ENCODE data around the gene GBGT1. TPM values are rescaled to one million over a fixed set of nuclear protein-coding genes. Genes with fewer than 3 reads are reported as not detected.

GBGT1 gene
- total and polyA plus RNA-seq, 5 donors from 2014 or later, result 0.67 to 1.6 (median 1.5) TPM; not detected in 2

DNA sequence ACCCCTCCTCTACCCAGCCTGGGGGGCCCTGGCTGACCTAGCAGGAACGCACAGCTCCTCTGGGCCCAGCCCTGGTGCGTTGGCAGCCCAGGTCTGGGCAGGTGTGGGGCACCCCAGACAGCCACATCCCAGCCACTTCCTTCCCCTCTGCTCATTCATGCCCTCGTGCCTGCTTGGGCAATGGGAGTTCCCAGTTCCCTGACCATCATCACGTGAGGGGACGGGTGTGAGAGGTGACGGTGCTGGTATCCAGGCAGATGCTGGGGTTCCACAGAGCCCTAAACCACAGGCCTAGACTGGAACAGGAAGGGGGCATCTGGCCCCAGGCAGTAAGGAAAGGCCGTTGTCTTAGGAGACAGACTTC is 51.1 kb downstream of the GBGT1 start:
- Mint-ChIP-seq H3K4me3 (peak overlapping the region in 2 of 4 donors; percentile 15 to 16), H3K9me3 (no peaks in the 10 kb centered on the region), H3K36me3 (peaks cover 7% of the 10 kb centered on the region), H3K4me1 (peaks cover 0 to 53% (median 10%) of the 10 kb centered on the region in 4 donors), H3K27ac (peak overlapping the region in 2 of 3 donors; percentile 76 to 84), H3K27me3 (no peaks in the 10 kb centered on the region)
- H3K27ac ChIP-seq (ENCODE audit: insufficient read depth, low read length, poor library complexity, severe bottlenecking), result peak overlapping the region; percentile 14
- no peaks in the 10 kb centered on the region for H3K9me3 ChIP-seq (ENCODE audit: control insufficient read depth in 2 of 2, low read length in 2 of 2)
- H3K4me1 ChIP-seq (ENCODE audit: control insufficient read depth, insufficient read depth, low read length, poor library complexity, severe bottlenecking), result peaks cover 55% of the 10 kb centered on the region
- H3K4me3 ChIP-seq (ENCODE audit: low read depth, low read length), result no peak overlapping the region
- ATAC-seq (ENCODE audit: low read depth in 2 of 2) (peak; percentile 9 to 33), DNase-seq (peak in 2 of 3 donors; percentile 39 to 40)
- peaks cover 43% of the 10 kb centered on the region for H3K36me3 ChIP-seq (ENCODE audit: control insufficient read depth, insufficient read depth, low read length)
- H3K27me3 ChIP-seq (ENCODE audit: control insufficient read depth, insufficient read depth, low read length), result no peaks in the 10 kb centered on the region

DNA sequence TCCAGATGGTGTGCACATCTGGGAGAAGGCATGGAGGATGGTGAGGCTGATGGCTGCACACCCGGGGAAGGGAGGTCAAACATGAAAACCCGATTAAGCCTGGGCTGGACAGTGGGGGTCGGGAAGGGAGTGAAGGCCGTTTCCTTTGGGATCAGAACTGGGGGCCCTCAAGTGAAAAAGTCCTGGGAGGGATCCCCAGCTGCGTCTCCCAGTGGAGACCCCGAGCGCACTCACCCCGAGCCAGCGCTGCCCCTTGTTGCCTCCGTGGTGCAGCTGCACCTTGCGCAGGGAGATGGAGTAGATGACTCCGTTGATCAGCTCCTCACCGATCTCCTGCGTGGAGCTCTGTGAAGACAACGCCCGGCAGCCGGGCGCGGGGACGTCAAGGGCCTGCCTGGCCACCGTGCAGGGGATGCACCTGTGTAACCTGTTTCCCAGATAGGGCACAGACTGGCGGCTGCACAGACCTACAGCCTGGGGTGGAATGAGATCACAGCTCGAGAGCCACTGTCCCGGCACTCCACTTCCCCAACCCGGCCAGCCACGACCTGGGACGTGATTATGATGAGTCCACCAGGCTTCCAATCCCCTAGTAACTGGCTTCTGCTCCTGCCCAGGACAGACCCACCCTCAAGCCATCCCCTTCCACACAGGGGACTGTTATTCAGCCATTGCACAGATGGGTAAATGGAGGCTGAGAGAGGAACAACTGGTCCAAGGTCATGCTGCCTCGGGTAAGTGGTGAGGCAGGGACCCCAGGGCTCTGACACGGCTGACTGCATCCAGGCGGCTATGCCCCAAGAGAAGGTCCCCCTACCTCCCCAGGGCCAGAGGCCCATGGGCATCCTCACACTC is 51.7 kb downstream of the GBGT1 start:
- Histone ChIP-seq H3K4me3 (ENCODE audit: low read depth, low read length) (no peak overlapping the region), H3K9me3 (ENCODE audit: control insufficient read depth in 2 of 2, low read length in 2 of 2) (no peaks in the 10 kb centered on the region), H3K27me3 (ENCODE audit: control insufficient read depth, insufficient read depth, low read length) (no peaks in the 10 kb centered on the region), H3K27ac (ENCODE audit: insufficient read depth, low read length, poor library complexity, severe bottlenecking) (peak overlapping the region; percentile 14), H3K36me3 (ENCODE audit: control insufficient read depth, insufficient read depth, low read length) (peaks cover 50% of the 10 kb centered on the region), H3K4me1 (ENCODE audit: control insufficient read depth, insufficient read depth, low read length, poor library complexity, severe bottlenecking) (peaks cover 48% of the 10 kb centered on the region)
- H3K36me3 Mint-ChIP-seq, result peaks cover 7% of the 10 kb centered on the region
- ATAC-seq (ENCODE audit: low read depth in 2 of 2) (no peak), DNase-seq (no peak)
- peak overlapping the region in 2 of 3 donors; percentile 76 to 84 for H3K27ac Mint-ChIP-seq
- no peaks in the 10 kb centered on the region for H3K27me3 Mint-ChIP-seq
- no peak overlapping the region for H3K4me3 Mint-ChIP-seq
- H3K4me1 Mint-ChIP-seq, result peaks cover 0 to 47% (median 9%) of the 10 kb centered on the region in 4 donors
- no peaks in the 10 kb centered on the region for H3K9me3 Mint-ChIP-seq

DNA sequence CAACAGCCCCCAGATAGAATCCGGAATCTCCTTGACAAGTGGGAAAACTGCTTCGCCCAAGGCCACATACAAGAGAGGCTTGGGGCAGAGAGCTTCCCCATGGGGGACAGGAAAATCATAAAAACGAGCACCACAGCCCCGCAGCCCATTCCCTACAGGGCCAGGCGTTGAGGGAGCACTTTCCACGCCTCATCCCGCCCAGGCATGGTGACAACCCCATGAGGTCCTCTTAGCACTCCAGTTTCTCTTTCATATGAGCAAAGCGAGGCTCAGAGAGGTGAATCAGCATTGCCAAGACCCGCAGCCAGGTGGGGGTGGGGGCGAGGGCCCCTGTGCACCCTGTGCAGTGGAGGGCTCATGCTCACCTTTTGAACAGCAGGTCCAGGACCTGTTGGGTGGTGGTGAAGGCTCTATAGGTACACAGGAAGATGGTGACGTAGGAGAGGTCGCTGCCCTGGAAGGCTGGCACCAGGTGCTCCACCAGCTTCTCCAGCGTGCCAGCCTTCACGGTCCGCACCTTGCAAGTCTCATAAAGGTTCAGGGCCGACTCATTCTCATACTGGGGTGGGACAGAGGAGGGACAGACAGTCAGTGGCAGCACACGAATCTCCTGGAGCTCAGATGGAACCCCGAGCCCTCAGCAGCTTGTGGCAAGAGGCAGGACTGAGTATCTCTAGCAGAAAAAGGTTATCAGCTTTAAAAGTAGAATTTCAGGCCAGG is 53.6 kb downstream of the GBGT1 start:
- Histone ChIP-seq H3K27me3 (ENCODE audit: control insufficient read depth, insufficient read depth, low read length) (no peaks in the 10 kb centered on the region), H3K9me3 (ENCODE audit: control insufficient read depth in 2 of 2, low read length in 2 of 2) (no peaks in the 10 kb centered on the region), H3K4me3 (ENCODE audit: low read depth, low read length) (no peak overlapping the region), H3K27ac (ENCODE audit: insufficient read depth, low read length, poor library complexity, severe bottlenecking) (no peak overlapping the region), H3K36me3 (ENCODE audit: control insufficient read depth, insufficient read depth, low read length) (peaks cover 67% of the 10 kb centered on the region), H3K4me1 (ENCODE audit: control insufficient read depth, insufficient read depth, low read length, poor library complexity, severe bottlenecking) (peaks cover 29% of the 10 kb centered on the region)
- no peak overlapping the region for H3K4me3 Mint-ChIP-seq
- DNase-seq (no peak), ATAC-seq (ENCODE audit: low read depth in 2 of 2) (no peak)
- no peaks in the 10 kb centered on the region for H3K9me3 Mint-ChIP-seq
- no peaks in the 10 kb centered on the region for H3K27me3 Mint-ChIP-seq
- H3K36me3 Mint-ChIP-seq, result peaks cover 12% of the 10 kb centered on the region
- no peak overlapping the region for H3K27ac Mint-ChIP-seq
- peaks cover 0 to 32% (median 4%) of the 10 kb centered on the region in 4 donors for H3K4me1 Mint-ChIP-seq

DNA sequence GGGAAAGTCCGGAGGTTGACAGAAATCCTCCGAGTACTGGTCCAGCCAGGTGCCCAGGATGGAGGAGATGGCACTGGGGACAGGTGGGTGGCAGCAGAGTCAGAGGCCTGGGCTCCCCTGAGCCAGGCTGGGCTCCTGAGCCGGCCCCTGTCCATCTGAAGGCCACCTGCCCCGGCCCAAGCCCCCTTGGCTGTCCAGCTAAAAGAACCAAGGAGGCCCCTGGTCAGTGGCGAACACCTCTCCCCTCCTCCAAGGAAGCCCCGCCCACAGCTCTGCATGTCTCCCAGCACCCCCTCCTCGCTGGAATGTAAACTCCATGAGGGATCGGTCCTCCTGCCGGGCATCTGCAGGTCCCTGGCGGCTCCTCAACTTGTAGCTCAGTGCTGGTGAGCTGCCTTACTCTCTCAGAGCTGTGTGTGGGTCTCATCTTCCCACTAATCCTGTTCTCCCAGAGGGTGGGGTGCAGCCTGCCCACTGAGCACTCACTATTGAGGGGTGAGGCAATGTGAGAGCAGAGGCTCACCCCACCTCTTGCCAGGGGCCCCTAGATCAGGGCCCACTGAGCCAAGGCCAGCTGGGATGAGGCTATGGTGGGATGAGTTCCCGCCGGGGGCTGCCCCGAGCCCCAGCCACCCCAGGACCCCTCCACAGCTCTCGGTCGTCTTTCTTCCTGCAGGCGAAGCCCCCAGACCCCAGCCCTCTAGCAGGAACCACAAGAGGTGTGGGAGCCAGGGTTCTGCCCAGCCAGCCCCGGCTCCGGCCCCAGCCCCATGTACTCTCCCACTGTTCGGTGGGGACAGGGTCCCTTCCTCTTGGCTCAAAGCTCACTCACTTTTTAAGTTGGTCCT is 54.7 kb downstream of the GBGT1 start:
- Mint-ChIP-seq H3K9me3 (no peaks in the 10 kb centered on the region), H3K27me3 (no peaks in the 10 kb centered on the region), H3K4me1 (peaks cover 0 to 21% (median under 1%) of the 10 kb centered on the region in 4 donors), H3K4me3 (no peak overlapping the region), H3K27ac (no peak overlapping the region), H3K36me3 (peaks cover 12% of the 10 kb centered on the region)
- Histone ChIP-seq H3K9me3 (ENCODE audit: control insufficient read depth in 2 of 2, low read length in 2 of 2) (no peaks in the 10 kb centered on the region), H3K4me3 (ENCODE audit: low read depth, low read length) (no peak overlapping the region), H3K27me3 (ENCODE audit: control insufficient read depth, insufficient read depth, low read length) (no peaks in the 10 kb centered on the region), H3K36me3 (ENCODE audit: control insufficient read depth, insufficient read depth, low read length) (peaks cover 73% of the 10 kb centered on the region), H3K4me1 (ENCODE audit: control insufficient read depth, insufficient read depth, low read length, poor library complexity, severe bottlenecking) (peaks cover 18% of the 10 kb centered on the region), H3K27ac (ENCODE audit: insufficient read depth, low read length, poor library complexity, severe bottlenecking) (no peak overlapping the region)
- DNase-seq (no peak), ATAC-seq (ENCODE audit: low read depth in 2 of 2) (no peak)

DNA sequence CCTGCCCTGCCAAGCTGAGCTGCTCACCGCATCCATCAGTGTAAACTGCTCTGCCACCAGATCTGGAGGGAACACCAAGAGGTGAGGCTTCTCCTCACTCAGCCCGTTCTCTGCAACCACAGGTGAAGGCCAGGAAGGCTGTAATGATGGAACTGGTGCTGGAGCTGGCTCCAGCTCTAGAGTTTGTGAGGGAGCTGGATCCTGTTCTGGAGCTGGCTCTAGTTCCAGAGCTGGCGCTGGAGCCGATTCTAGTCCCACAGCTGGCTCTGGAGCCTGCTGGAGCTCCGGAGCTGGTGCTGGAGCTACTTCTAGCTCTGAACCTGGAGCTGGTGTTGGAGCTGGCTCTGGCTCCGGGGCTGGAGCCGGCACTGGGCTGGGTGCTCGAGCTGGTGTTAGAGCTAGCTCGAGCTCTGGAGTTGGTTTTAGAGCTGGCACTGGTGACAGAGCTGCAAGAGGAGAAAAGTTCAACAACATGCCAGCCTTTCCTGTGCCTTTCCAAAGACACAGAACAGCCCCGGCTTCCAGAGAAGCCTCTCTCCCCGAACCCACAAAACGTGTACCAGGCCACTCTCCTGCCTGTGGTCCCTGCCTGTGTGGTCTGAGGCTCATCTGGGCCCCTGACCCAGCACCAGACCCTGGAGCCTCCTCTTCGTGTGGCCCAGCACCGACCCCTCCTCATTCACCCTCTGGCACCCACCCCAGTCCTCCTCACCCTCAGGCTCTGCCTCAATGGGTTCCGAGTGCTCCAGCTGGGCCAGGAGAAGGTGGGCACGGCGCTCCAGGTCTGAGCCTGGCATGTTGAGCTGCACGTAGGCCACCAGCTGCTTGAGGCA is 55.5 kb downstream of the GBGT1 start:
- peaks cover 10% of the 10 kb centered on the region for H3K4me1 ChIP-seq (ENCODE audit: control insufficient read depth, insufficient read depth, low read length, poor library complexity, severe bottlenecking)
- H3K27ac ChIP-seq (ENCODE audit: insufficient read depth, low read length, poor library complexity, severe bottlenecking), result no peak overlapping the region
- Mint-ChIP-seq H3K4me3 (no peak overlapping the region), H3K27ac (peak overlapping the region in 1 of 3 donors; percentile 32), H3K36me3 (peaks cover 13% of the 10 kb centered on the region), H3K4me1 (peaks cover 0 to 13% (median under 1%) of the 10 kb centered on the region in 4 donors), H3K9me3 (no peaks in the 10 kb centered on the region), H3K27me3 (no peaks in the 10 kb centered on the region)
- ATAC-seq (ENCODE audit: low read depth in 2 of 2) (no peak), DNase-seq (no peak)
- peaks cover 81% of the 10 kb centered on the region for H3K36me3 ChIP-seq (ENCODE audit: control insufficient read depth, insufficient read depth, low read length)
- H3K4me3 ChIP-seq (ENCODE audit: low read depth, low read length), result no peak overlapping the region
- H3K9me3 ChIP-seq (ENCODE audit: control insufficient read depth in 2 of 2, low read length in 2 of 2), result no peaks in the 10 kb centered on the region
- H3K27me3 ChIP-seq (ENCODE audit: control insufficient read depth, insufficient read depth, low read length), result no peaks in the 10 kb centered on the region

DNA sequence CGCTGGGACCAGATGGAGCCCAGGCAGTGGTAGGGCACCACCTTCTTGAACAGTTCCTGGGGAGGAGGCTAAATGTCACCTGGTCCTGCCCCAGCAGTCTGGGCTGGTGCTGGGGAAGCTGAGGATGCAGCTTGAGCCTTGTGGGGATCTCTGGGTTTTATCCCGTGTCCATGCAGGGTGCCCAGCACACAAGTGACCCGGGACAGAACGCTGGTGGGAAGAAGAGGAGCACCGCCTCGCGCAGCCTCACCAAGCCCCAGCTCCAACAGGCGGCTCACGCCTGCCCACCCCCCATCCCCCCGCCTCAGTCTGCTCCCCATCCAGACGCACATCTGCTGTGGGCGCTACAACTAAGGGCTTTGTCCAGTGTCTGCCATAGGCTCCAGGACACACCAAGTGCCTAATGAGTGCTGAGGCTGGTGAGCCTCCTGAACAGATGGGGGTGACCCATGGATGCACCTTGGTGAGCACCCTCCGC is 56.4 kb downstream of the GBGT1 start:
- DNase-seq, result no peak
- no peak overlapping the region for H3K27ac Mint-ChIP-seq

More for the DNA sequence above, 56.4 kb downstream of the GBGT1 start:
- H3K27me3 ChIP-seq (ENCODE audit: control insufficient read depth, insufficient read depth, low read length), result no peaks in the 10 kb centered on the region
- Mint-ChIP-seq H3K4me1 (peaks cover 0 to 5% (median under 1%) of the 10 kb centered on the region in 4 donors), H3K36me3 (peaks cover 16% of the 10 kb centered on the region), H3K9me3 (no peaks in the 10 kb centered on the region), H3K27me3 (no peaks in the 10 kb centered on the region), H3K4me3 (peak overlapping the region in 1 of 4 donors; percentile 38)
- no peaks in the 10 kb centered on the region for H3K9me3 ChIP-seq (ENCODE audit: control insufficient read depth in 2 of 2, low read length in 2 of 2)
- peaks cover under 1% of the 10 kb centered on the region for H3K4me1 ChIP-seq (ENCODE audit: control insufficient read depth, insufficient read depth, low read length, poor library complexity, severe bottlenecking)
- ATAC-seq (ENCODE audit: low read depth in 2 of 2), result no peak
- H3K36me3 ChIP-seq (ENCODE audit: control insufficient read depth, insufficient read depth, low read length), result peaks cover 89% of the 10 kb centered on the region
- H3K4me3 ChIP-seq (ENCODE audit: low read depth, low read length), result no peak overlapping the region
- H3K27ac ChIP-seq (ENCODE audit: insufficient read depth, low read length, poor library complexity, severe bottlenecking), result no peak overlapping the region
